A673 (cell line): ENCODE results near the gene TASP1. TPM values are rescaled to one million over a fixed set of nuclear protein-coding genes. Genes with fewer than 3 reads are reported as not detected.

Experiments used
- BruUV-seq: library from RNA; stranded (reverse); fragments of 400-500 nt; replicated peaks from 2 replicates; lab custom pipeline; 2021; lab: Mats Ljungman, UMichigan
- CTCF ChIA-PET: fragments of 300-600 bp; sonication (Branson Sonifier 250); formaldehyde crosslinking; loops from one replicate; lab custom pipeline; 2022; ENCODE audit warnings: antibody characterized with exemption; lab: Charles Lee
- POLR2A ChIA-PET: fragments of 300-600 bp; sonication (Branson Sonifier 250); formaldehyde crosslinking; loops from one replicate; lab custom pipeline; 2022; ENCODE audit warnings: antibody characterized with exemption; ENCODE audit not compliant: low non-redundant PET; lab: Charles Lee
- DNase-seq: peaks from one replicate; pipeline ENCODE4 v3.0.0-alpha.2; 2015; ENCODE audit warnings: low spot score
- H3K27ac ChIP-seq: fragments of 200-600 bp; sonication (generic); 2 replicates; pipeline ENCODE4 v1.5.1; 2016; ENCODE audit warnings: mixed run types, low read depth, mild to moderate bottlenecking, mixed read lengths, antibody characterized with exemption, low read length; ENCODE audit not compliant: poor library complexity, severe bottlenecking
- H3K27me3 ChIP-seq: fragments of 200-600 bp; sonication (generic); replicated peaks from 2 replicates; pipeline ENCODE4 v1.6.1; 2017; ENCODE audit warnings: mixed run types, low read depth, mild to moderate bottlenecking, mixed read lengths, antibody characterized with exemption, low read length; ENCODE audit not compliant: insufficient read depth, poor library complexity
- H3K36me3 ChIP-seq: fragments of 200-600 bp; sonication (generic); 2 replicates; pipeline ENCODE4 v1.6.1; 2016; ENCODE audit warnings: mixed run types, mild to moderate bottlenecking, mixed read lengths, antibody characterized with exemption, low read length; ENCODE audit not compliant: insufficient read depth, poor library complexity, severe bottlenecking
- H3K4me1 ChIP-seq: fragments of 200-600 bp; sonication (generic); 2 replicates; pipeline ENCODE4 v1.6.1; 2017; ENCODE audit warnings: mixed run types, mild to moderate bottlenecking, mixed read lengths, antibody characterized with exemption, low read length; ENCODE audit not compliant: insufficient read depth, poor library complexity, severe bottlenecking
- H3K4me3 ChIP-seq: fragments of 200-600 bp; sonication (generic); 2 replicates; pipeline ENCODE4 v1.5.1; 2016; ENCODE audit warnings: low read depth, mixed run types, mild to moderate bottlenecking, mixed read lengths, low read length; ENCODE audit not compliant: poor library complexity, severe bottlenecking
- H3K9me3 ChIP-seq: fragments of 200-600 bp; sonication (generic); 2 replicates; pipeline ENCODE4 v1.6.1; 2016; ENCODE audit warnings: mixed run types, low read depth, mild to moderate bottlenecking, mixed read lengths, antibody characterized with exemption, low read length; ENCODE audit not compliant: poor library complexity, severe bottlenecking
- CTCF ChIP-seq: fragments of 300-800, 200-600 bp; sonication (generic); conservative IDR thresholded peaks from 2 replicates; pipeline ENCODE4 v1.5.1; 2017; ENCODE audit warnings: low read depth, mild to moderate bottlenecking, antibody characterized with exemption, low read length, moderate library complexity, mixed read lengths
- EZH2 ChIP-seq: fragments of 200-600 bp; sonication (generic); IDR thresholded peaks from 2 replicates; pipeline ENCODE4 v1.6.1; 2017; ENCODE audit warnings: borderline replicate concordance, low read depth, mild to moderate bottlenecking, mixed read lengths, antibody characterized with exemption, low read length; ENCODE audit not compliant: poor library complexity, severe bottlenecking
- intact Hi-C: fragments of 100-400 bp; cut with micrococcal nuclease; formaldehyde crosslinking; loops from one replicate; pipeline ENCODE4 v1.10.0; 2022; ENCODE audit not compliant: unreplicated experiment
- total RNA-seq: library from RNA; stranded (reverse); gene quantifications from 2 replicates; pipeline ENCODE4 v1.2.3, GENCODE V29; 2021

The TASP1 gene
- total RNA-seq, 1 experiment from 2014 or later, result 15.6 TPM

GRCh38 chr20:13395232-13395631 is 243.5 kb downstream of the TASP1 start:
- BruUV-seq, result no TSS peak
- no peaks in the 10 kb centered on the region for H3K36me3 ChIP-seq

GRCh38 chr20:13392391-13392790 is 246.3 kb downstream of the TASP1 start:
- DNase-seq, result no peak
- Histone ChIP-seq H3K4me3 (no peak overlapping the region), H3K36me3 (no peaks in the 10 kb centered on the region), H3K27me3 (no peaks in the 10 kb centered on the region), H3K4me1 (peaks cover 16% of the 10 kb centered on the region), H3K27ac (no peak overlapping the region), H3K9me3 (no peaks in the 10 kb centered on the region)
- CTCF ChIA-PET, result no interaction called here
- TF ChIP-seq EZH2 (no peak), CTCF (no peak)
- intact Hi-C loops, result no loop called here
- POLR2A ChIA-PET, result no interaction called here
- BruUV-seq, result no TSS peak

More at GRCh38 chr20:13395232-13395631, 243.5 kb downstream of the TASP1 start:
- Histone ChIP-seq H3K4me1 (peaks cover 27% of the 10 kb centered on the region), H3K9me3 (no peaks in the 10 kb centered on the region), H3K4me3 (no peak overlapping the region), H3K27me3 (no peaks in the 10 kb centered on the region), H3K27ac (no peak overlapping the region)
- TF ChIP-seq CTCF (no peak), EZH2 (no peak)
- ChIA-PET POLR2A (no interaction called here), CTCF (interaction anchor here (0.7 kb wide), 1 partner anchor 1459 kb away, joined by 3 read pairs; no protein-coding TSS in a partner anchor)
- DNase-seq, result no peak
- intact Hi-C loops, result no loop called here

GRCh38 chr20:13389115-13389514 is 249.6 kb downstream of the TASP1 start:
- no peaks in the 10 kb centered on the region for H3K4me1 ChIP-seq
- no peak overlapping the region for H3K4me3 ChIP-seq
- TF ChIP-seq EZH2, result no peak
- no peak for TF ChIP-seq CTCF
- CTCF ChIA-PET, result no interaction called here
- no peaks in the 10 kb centered on the region for H3K36me3 ChIP-seq
- intact Hi-C loops, result loop anchor here (10.0 kb wide), 1 partner anchor 56 kb away; no protein-coding TSS in a partner anchor
- H3K9me3 ChIP-seq, result no peaks in the 10 kb centered on the region
- no peak overlapping the region for H3K27ac ChIP-seq
- no peaks in the 10 kb centered on the region for H3K27me3 ChIP-seq
- DNase-seq, result no peak
- no TSS peak for BruUV-seq
- POLR2A ChIA-PET, result no interaction called here
